WTC11 (cell line): ENCODE measurements around the gene MARCHF11. TPM values are rescaled to one million over a fixed set of nuclear protein-coding genes. Genes with fewer than 3 reads are reported as not detected.
A peak's percentile ranks its signal among the peaks of the same experiment; 100 is the strongest.

Experiments
- CDX4 ChIP-seq: fragments of 250-450 bp; sonication (Bioruptor Pico); IDR thresholded peaks from 2 replicates; pipeline ENCODE4 v1.9.0; 2021; ENCODE audit warnings: moderate library complexity, mild to moderate bottlenecking, inconsistent platforms, borderline replicate concordance
- CREB1 ChIP-seq: sonication (generic); formaldehyde crosslinking; IDR thresholded peaks from 2 replicates; pipeline ENCODE4 v1.8.0; 2023; ENCODE audit warnings: mild to moderate bottlenecking, missing genetic modification reagents
- EMX1 ChIP-seq: fragments of 250-450 bp; sonication (Bioruptor Pico); IDR thresholded peaks from 2 replicates; pipeline ENCODE4 v1.8.0; 2021; ENCODE audit warnings: mild to moderate bottlenecking
- ESRRA ChIP-seq: sonication (generic); formaldehyde crosslinking; IDR thresholded peaks from 2 replicates; pipeline ENCODE4 v1.8.1; 2022; ENCODE audit warnings: mild to moderate bottlenecking, missing genetic modification reagents, borderline replicate concordance
- FOXP4 ChIP-seq: sonication (generic); formaldehyde crosslinking; IDR thresholded peaks from 2 replicates; pipeline ENCODE4 v1.8.0; 2022; ENCODE audit warnings: mild to moderate bottlenecking, missing genetic modification reagents
- GRHL2 ChIP-seq: fragments of 250-450 bp; sonication (Bioruptor Pico); IDR thresholded peaks from 2 replicates; pipeline ENCODE4 v1.8.0; 2022; ENCODE audit warnings: mild to moderate bottlenecking, moderate library complexity; ENCODE audit not compliant: insufficient replicate concordance, severe bottlenecking
- IRF1 ChIP-seq: sonication (generic); formaldehyde crosslinking; IDR thresholded peaks from 2 replicates; pipeline ENCODE4 v1.8.0; 2023; ENCODE audit warnings: missing genetic modification reagents
- KAT7 ChIP-seq: sonication (generic); formaldehyde crosslinking; IDR thresholded peaks from 2 replicates; pipeline ENCODE4 v1.8.1; 2023; ENCODE audit warnings: missing genetic modification reagents, mild to moderate bottlenecking, borderline replicate concordance
- MXD4 ChIP-seq: fragments of 250-450 bp; sonication (Bioruptor Pico); IDR thresholded peaks from 2 replicates; pipeline ENCODE4 v1.8.0; 2021; ENCODE audit warnings: mild to moderate bottlenecking, moderate library complexity, borderline replicate concordance
- MYBL2 ChIP-seq: sonication (generic); formaldehyde crosslinking; IDR thresholded peaks from 2 replicates; pipeline ENCODE4 v1.8.1; 2023; ENCODE audit warnings: mild to moderate bottlenecking, moderate library complexity, missing genetic modification reagents
- NR1H2 ChIP-seq: sonication (generic); formaldehyde crosslinking; IDR thresholded peaks from 2 replicates; pipeline ENCODE4 v1.9.0; 2021; ENCODE audit warnings: mild to moderate bottlenecking, moderate library complexity, missing genetic modification reagents
- NR2C2 ChIP-seq: sonication (generic); formaldehyde crosslinking; IDR thresholded peaks from 2 replicates; pipeline ENCODE4 v1.8.0; 2022; ENCODE audit warnings: mild to moderate bottlenecking, missing genetic modification reagents
- OVOL2 ChIP-seq: fragments of 250-450 bp; sonication (Bioruptor Pico); IDR thresholded peaks from 2 replicates; pipeline ENCODE4 v1.9.0; 2021; ENCODE audit warnings: mild to moderate bottlenecking, borderline replicate concordance
- STAT6 ChIP-seq: sonication (generic); formaldehyde crosslinking; conservative IDR thresholded peaks from 2 replicates; pipeline ENCODE4 v1.8.1; 2023; ENCODE audit warnings: mild to moderate bottlenecking, low read depth, missing genetic modification reagents, moderate library complexity
- TCF7 ChIP-seq: sonication (generic); formaldehyde crosslinking; IDR thresholded peaks from 2 replicates; pipeline ENCODE4 v1.8.0; 2022; ENCODE audit warnings: mild to moderate bottlenecking, low read depth, missing genetic modification reagents, moderate library complexity
- TP53 ChIP-seq: sonication (generic); formaldehyde crosslinking; IDR thresholded peaks from 2 replicates; pipeline ENCODE4 v1.8.1; 2023; ENCODE audit warnings: mild to moderate bottlenecking, missing genetic modification reagents
- USF1 ChIP-seq: sonication (generic); formaldehyde crosslinking; IDR thresholded peaks from 2 replicates; pipeline ENCODE4 v1.8.0; 2022; ENCODE audit warnings: mild to moderate bottlenecking, missing genetic modification reagents
- USF2 ChIP-seq: sonication (generic); formaldehyde crosslinking; IDR thresholded peaks from 2 replicates; pipeline ENCODE4 v1.8.1; 2023; ENCODE audit warnings: mild to moderate bottlenecking, missing genetic modification reagents, moderate library complexity
- ZNF121 ChIP-seq: sonication (generic); formaldehyde crosslinking; IDR thresholded peaks from 2 replicates; pipeline ENCODE4 v1.8.0; 2023; ENCODE audit warnings: missing genetic modification reagents
- ZNF138 ChIP-seq: sonication (generic); formaldehyde crosslinking; conservative IDR thresholded peaks from 2 replicates; pipeline ENCODE4 v1.8.1; 2022; ENCODE audit warnings: mild to moderate bottlenecking, moderate library complexity, missing genetic modification reagents
- ZNF317 ChIP-seq: sonication (generic); formaldehyde crosslinking; IDR thresholded peaks from 2 replicates; pipeline ENCODE4 v1.8.1; 2023; ENCODE audit warnings: low read depth, mild to moderate bottlenecking, moderate library complexity, missing genetic modification reagents, borderline replicate concordance
- ZNF423 ChIP-seq: fragments of 250-450 bp; sonication (Bioruptor Pico); IDR thresholded peaks from 2 replicates; pipeline ENCODE4 v2.1.2; 2022; ENCODE audit warnings: mild to moderate bottlenecking, moderate library complexity
- ZNF671 ChIP-seq: fragments of 250-450 bp; sonication (Bioruptor Pico); IDR thresholded peaks from 2 replicates; pipeline ENCODE4 v1.8.0; 2021; ENCODE audit warnings: mild to moderate bottlenecking
- total RNA-seq: library from RNA; stranded (reverse); gene quantifications from 3 replicates; pipeline ENCODE4 v1.2.3, GENCODE V29; 2021
- TF ChIP-seq, protein P1 (sequence below): fragments of 250-450 bp; sonication (Bioruptor Pico); IDR thresholded peaks from 2 replicates; pipeline ENCODE4 v1.9.0; 2021; ENCODE audit warnings: mild to moderate bottlenecking
- TF ChIP-seq, protein P2 (sequence below): sonication (generic); formaldehyde crosslinking; conservative IDR thresholded peaks from 2 replicates; pipeline ENCODE4 v1.8.1; 2022; ENCODE audit warnings: mild to moderate bottlenecking, missing genetic modification reagents
- TF ChIP-seq, protein P3 (sequence below): sonication (generic); formaldehyde crosslinking; IDR thresholded peaks from 2 replicates; pipeline ENCODE4 v1.8.1; 2022; ENCODE audit warnings: missing genetic modification reagents, borderline replicate concordance

The MARCHF11 gene
- total RNA-seq, 1 experiment from 2014 or later, result 2.9 TPM

DNA sequence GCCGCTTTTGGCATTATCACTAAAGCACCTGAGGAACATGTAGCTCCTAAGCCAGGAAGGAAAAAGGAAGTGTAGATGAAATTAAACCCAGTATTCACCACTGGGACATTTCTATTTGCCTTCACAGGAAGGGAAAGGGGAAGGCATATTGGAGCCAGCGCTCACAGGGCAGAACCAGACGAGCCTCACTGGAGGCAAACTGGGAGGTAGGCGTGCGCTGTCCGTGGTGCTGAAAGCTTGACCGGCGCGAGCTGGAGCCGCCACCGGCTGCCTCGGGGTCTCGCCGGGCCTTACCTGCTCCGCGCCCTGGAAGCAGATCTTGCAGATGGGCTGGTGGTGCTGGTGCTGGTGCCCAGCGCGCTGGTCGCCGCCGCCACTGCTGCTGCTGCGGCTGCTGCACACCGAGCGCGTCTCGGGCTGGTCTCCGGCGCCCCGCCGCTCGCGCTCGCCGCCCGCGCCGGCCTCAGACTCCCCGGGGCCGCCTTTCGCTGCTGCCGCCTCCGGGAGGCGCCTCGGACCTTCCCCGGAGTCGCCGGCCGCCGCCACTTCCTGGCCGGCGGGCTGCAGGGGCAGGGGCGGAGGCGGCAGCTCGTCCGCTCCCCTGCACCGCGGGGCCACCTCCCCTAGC is 732 bp downstream of the MARCHF11 start (continued):
- TF ChIP-seq USF1 (CRISPR knock-in tag) (peak; percentile 75), EMX1 (CRISPR knock-in tag) (no peak), IRF1 (CRISPR knock-in tag) (peak; percentile 90; the same call in 1 of the 2 replicates), ZNF423 (CRISPR knock-in tag) (no peak), MYBL2 (peak; percentile 93), GRHL2 (no peak), TP53 (CRISPR knock-in tag) (peak; percentile 95), STAT6 (CRISPR knock-in tag) (no peak), MXD4 (CRISPR knock-in tag) (no peak), FOXP4 (CRISPR knock-in tag) (peak; percentile 95), ESRRA (peak; percentile 83; the same call in 1 of the 2 replicates), CDX4 (CRISPR knock-in tag) (no peak), NR2C2 (CRISPR knock-in tag) (0 out of 2 replicates have a peak, but pooled peaks have one; percentile 36), ZNF121 (no peak), ZNF317 (no peak; the same call in 1 of the 2 replicates), KAT7 (CRISPR knock-in tag) (peak; percentile 85; the same call in 1 of the 2 replicates), USF2 (peak; percentile 36; the same call in 1 of the 2 replicates), TCF7 (CRISPR knock-in tag) (peak; percentile 80; the same call in 1 of the 2 replicates), OVOL2 (CRISPR knock-in tag) (no peak), NR1H2 (no peak), ZNF671 (no peak), ZNF138 (CRISPR knock-in tag) (peak; percentile 76; the same call in 1 of the 2 replicates), CREB1 (CRISPR knock-in tag) (peak; percentile 42; the same call in 1 of the 2 replicates)
- TF ChIP-seq, protein P1, sequence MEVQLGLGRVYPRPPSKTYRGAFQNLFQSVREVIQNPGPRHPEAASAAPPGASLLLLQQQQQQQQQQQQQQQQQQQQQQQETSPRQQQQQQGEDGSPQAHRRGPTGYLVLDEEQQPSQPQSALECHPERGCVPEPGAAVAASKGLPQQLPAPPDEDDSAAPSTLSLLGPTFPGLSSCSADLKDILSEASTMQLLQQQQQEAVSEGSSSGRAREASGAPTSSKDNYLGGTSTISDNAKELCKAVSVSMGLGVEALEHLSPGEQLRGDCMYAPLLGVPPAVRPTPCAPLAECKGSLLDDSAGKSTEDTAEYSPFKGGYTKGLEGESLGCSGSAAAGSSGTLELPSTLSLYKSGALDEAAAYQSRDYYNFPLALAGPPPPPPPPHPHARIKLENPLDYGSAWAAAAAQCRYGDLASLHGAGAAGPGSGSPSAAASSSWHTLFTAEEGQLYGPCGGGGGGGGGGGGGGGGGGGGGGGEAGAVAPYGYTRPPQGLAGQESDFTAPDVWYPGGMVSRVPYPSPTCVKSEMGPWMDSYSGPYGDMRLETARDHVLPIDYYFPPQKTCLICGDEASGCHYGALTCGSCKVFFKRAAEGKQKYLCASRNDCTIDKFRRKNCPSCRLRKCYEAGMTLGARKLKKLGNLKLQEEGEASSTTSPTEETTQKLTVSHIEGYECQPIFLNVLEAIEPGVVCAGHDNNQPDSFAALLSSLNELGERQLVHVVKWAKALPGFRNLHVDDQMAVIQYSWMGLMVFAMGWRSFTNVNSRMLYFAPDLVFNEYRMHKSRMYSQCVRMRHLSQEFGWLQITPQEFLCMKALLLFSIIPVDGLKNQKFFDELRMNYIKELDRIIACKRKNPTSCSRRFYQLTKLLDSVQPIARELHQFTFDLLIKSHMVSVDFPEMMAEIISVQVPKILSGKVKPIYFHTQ (CRISPR knock-in tag), result no peak
- TF ChIP-seq, protein P2, sequence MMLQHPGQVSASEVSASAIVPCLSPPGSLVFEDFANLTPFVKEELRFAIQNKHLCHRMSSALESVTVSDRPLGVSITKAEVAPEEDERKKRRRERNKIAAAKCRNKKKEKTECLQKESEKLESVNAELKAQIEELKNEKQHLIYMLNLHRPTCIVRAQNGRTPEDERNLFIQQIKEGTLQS, result no peak
- TF ChIP-seq, protein P3, sequence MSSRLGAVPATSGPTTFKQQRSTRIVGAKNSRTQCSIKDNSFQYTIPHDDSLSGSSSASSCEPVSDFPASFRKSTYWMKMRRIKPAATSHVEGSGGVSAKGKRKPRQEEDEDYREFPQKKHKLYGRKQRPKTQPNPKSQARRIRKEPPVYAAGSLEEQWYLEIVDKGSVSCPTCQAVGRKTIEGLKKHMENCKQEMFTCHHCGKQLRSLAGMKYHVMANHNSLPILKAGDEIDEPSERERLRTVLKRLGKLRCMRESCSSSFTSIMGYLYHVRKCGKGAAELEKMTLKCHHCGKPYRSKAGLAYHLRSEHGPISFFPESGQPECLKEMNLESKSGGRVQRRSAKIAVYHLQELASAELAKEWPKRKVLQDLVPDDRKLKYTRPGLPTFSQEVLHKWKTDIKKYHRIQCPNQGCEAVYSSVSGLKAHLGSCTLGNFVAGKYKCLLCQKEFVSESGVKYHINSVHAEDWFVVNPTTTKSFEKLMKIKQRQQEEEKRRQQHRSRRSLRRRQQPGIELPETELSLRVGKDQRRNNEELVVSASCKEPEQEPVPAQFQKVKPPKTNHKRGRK (CRISPR knock-in tag), result 0 out of 2 replicates have a peak, but pooled peaks have one; percentile 65
